GM18519 (cell line): Measurements from ENCODE around the gene BBS5.
"Not testable (repeated sequence)": the region's sequence is repeated elsewhere in the genome, so short reads cannot be mapped to it uniquely, and the experiment has no call there.

ENCODE experiments used
- ATAC-seq: cut with Tn5 transposase; IDR thresholded peaks from one replicate; pipeline ENCODE4 v1.9.1; 2021; ENCODE audit warnings: mild to moderate bottlenecking, moderate library complexity; ENCODE audit not compliant: unreplicated experiment, low FRiP score

Gene BBS5

DNA sequence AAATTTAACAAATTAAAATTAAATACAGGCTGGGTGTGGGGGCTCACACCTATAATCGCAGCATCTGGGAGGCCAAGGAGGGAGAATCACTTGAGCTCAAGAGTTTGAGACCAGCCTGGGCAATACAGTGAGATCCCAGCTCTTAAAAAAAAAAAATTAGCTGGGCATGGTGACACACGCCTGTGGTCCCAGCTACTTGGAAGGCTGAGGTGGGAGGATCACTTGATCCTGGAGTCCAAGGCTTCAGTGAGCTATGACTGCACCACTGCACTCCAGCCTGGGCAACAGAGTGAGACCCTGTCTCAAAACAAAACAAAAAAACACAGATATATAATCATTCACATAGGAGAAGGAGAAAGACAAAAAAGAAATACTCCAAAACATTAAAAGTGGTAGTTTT is 60.2 kb downstream of the BBS5 start:
- not testable (repeated sequence) for ATAC-seq

DNA sequence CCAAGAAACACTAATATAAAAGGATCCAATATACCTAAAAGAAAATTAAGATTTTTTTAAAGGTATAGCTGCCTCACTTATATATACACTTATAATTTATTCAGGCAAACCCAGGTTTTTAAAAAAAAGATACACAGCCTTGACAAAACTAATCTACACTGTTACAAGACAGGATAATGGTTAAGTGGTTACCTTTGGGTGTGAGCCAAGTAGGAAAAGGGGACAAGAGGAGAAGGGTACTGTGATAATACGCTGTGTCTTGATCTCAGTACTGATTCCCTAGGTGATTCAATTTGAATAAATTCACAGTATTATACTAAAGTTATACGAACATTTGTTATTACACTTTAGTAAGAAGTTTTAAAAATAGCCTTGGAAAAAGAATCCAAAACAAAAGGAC is 60.9 kb downstream of the BBS5 start:
- ATAC-seq = no peak

DNA sequence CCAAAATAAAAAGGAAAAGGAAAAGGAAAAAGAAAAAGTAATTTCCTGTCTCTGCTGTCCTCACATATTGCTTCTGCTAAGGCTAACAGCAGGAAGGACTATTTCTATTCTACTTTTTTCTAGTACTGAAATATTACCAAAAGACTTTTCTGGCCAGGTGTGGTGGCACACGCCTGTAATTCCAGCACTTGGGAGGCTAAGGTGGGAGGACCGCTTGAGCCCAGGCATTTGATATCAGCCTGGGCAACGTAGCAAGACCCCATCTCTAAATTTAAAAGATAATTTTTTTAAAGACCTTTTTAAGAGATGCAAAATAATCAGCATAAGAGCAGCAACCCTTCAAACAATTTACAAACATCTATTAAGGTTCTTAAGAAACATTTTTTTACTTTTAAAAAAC is 63.1 kb downstream of the BBS5 start:
- ATAC-seq = no peak

DNA sequence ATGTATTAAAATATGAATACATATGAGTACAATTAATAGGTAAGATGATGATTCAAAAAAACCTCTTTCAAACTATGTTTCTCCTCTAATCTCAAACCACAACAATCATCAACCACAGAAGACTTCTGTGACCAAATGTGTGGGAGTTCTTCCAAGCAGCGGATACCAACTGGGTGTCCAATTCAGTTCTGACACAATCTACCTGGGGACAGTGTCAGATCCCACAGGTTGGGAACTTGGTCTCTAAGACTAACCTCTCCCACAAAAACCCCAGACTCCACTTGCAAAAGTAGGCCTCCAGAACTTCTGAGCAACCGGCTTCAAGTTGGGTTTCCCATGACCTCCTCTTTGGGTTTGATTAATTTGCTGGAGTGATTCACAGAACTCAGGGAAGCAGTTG is 67.5 kb downstream of the BBS5 start:
- ATAC-seq = no peak
